ENCODE measurements around the gene TAOK1. TPM values are rescaled to one million over a fixed set of nuclear protein-coding genes. Genes with fewer than 3 reads are reported as not detected.
A peak's percentile ranks its signal among the peaks of the same experiment; 100 is the strongest.

The TAOK1 gene
- total RNA-seq, 1 experiment from 2014 or later: 56.3 TPM

DNA sequence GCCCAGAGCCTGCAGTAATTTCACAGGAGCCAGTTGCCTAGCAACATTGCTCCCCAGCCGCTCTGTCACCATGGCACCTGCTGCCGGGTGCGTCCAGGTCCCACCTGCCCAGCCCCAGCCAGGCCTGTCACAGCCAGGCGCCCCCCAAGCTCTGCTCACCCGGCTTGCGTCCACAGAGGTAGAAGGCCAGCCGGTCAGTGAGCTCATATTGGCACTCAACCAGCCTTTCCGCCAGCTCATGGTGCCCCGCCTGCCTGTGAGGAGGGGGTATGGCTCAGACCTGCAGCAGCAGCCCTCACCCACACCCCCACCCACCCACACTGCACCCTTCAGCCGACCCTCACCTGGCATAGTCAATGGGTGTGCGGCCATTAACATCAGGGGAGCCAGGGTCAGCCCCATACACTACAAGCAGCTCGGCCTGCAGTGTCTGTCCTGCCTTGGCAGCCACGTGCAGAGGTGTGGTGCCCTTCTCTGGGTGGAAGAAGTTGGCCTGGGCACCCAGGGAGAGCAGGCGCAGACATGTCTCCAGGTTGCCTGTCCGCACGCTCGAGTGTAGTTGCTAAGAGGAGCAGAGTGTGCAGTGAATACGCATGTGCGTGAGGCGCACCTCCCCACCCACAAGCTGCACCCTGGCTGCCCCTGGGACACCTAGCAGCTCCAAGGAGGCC is 191.6 kb downstream of the TAOK1 start:
- no peaks in the 10 kb centered on the region for H3K9me3 ChIP-seq (ENCODE audit: control insufficient read depth in 1 of 2, insufficient read depth in 1 of 2, low read depth in 1 of 2, low read length in 2 of 2)
- H3K36me3 ChIP-seq (ENCODE audit: control insufficient read depth in 1 of 2, insufficient read depth in 2 of 2, low read length in 2 of 2): peaks cover 6 to 10% of the 10 kb centered on the region in 2 experiments; a peak in 2 of 4 replicates
- ATAC-seq (no peak), DNase-seq (ENCODE audit: low read depth, low spot score) (no peak)
- no peak overlapping the region for H3K9ac ChIP-seq (ENCODE audit: low read length)
- H3K27me3 ChIP-seq (ENCODE audit: insufficient read depth, low read length): no peaks in the 10 kb centered on the region
- no peak overlapping the region for H3K4me3 ChIP-seq (replicated peaks in 1 of 2; ENCODE audit: low read depth in 1 of 2, low read length in 2 of 2)
- H3K4me1 ChIP-seq (ENCODE audit: control insufficient read depth in 1 of 2, insufficient read depth in 2 of 2, low read length in 2 of 2): peaks cover 5 to 36% of the 10 kb centered on the region in 2 experiments; a peak in 3 of 4 replicates
- no peak overlapping the region for H2AFZ ChIP-seq (ENCODE audit: low read depth, low read length, poor library complexity, severe bottlenecking)
- no peaks in the 10 kb centered on the region for H4K20me1 ChIP-seq (ENCODE audit: insufficient read depth)
- no TSS peak for BruUV-seq (replicated peaks)
- POLR2A ChIA-PET: interaction anchor here (2.0 kb wide), 1 partner anchor 11 kb away, joined by 6 read pairs; the partner anchor contains the start of gene ANKRD13B
- RAD21 ChIA-PET (ENCODE audit: low non-redundant PET in 1 of 2, low total read pairs in 2 of 2, uncharacterized antibody in 2 of 2, unreplicated experiment in 2 of 2): interaction anchor here (0.6 to 1.0 kb wide), 3 partner anchors 10 to 460 kb away, joined by 3 to 4 read pairs (median 3); no protein-coding TSS in a partner anchor
- CTCF ChIA-PET: interaction anchor here (2.0 to 6.0 kb wide), 4 partner anchors 10 to 511 kb away, joined by 7 to 38 read pairs (median 12); partner anchors contain the start of gene ANKRD13B
- peaks cover 39% of the 10 kb centered on the region for H3K79me2 ChIP-seq (ENCODE audit: insufficient read depth, low read length)
- H3K27ac ChIP-seq (ENCODE audit: low read depth, low read length): 0 out of 2 replicates have a peak overlapping the region, but pooled peaks have one; percentile 37
- TF ChIP-seq SIN3A (IDR thresholded peaks at IDR 0.05; ENCODE audit: low read depth) (no peak), YY1 (IDR thresholded peaks at IDR 0.05; ENCODE audit: extremely low read depth, insufficient replicate concordance, low read depth, low read length) (no peak), EZH2phosphoT487 (IDR thresholded peaks at IDR 0.05; ENCODE audit: borderline replicate concordance) (no peak), TCF7L2 (IDR thresholded peaks at IDR 0.05; ENCODE audit: borderline replicate concordance, extremely low read depth, insufficient read depth, insufficient read length) (no peak), EGR1 (IDR thresholded peaks at IDR 0.05; ENCODE audit: low read depth) (no peak), CBX3 (IDR thresholded peaks at IDR 0.05; ENCODE audit: low read depth) (no peak), FOSL1 (IDR thresholded peaks at IDR 0.05; ENCODE audit: low read depth) (no peak), ZBTB33 (IDR thresholded peaks at IDR 0.05; ENCODE audit: extremely low read depth, insufficient replicate concordance, low read length) (no peak), ELF1 (IDR thresholded peaks at IDR 0.05; ENCODE audit: borderline replicate concordance, low read depth) (no peak), REST (IDR thresholded peaks at IDR 0.05; ENCODE audit: low read depth) (no peak), ZNF274 (IDR thresholded peaks at IDR 0.05; ENCODE audit: low read depth, low read length) (no peak), SP1 (IDR thresholded peaks at IDR 0.05; ENCODE audit: low read depth) (no peak), CEBPB (IDR thresholded peaks at IDR 0.05; ENCODE audit: low read depth) (no peak), MAX (IDR thresholded peaks at IDR 0.05) (no peak), POLR2AphosphoS5 (IDR thresholded peaks at IDR 0.05; ENCODE audit: low read depth, low read length) (no peak), JUND (IDR thresholded peaks at IDR 0.05) (no peak)
- TF ChIP-seq, protein P1, sequence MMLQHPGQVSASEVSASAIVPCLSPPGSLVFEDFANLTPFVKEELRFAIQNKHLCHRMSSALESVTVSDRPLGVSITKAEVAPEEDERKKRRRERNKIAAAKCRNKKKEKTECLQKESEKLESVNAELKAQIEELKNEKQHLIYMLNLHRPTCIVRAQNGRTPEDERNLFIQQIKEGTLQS (IDR thresholded peaks at IDR 0.05): no peak
- intact Hi-C loops (cut with micrococcal nuclease): no loop called here
- H3K9me2 ChIP-seq (ENCODE audit: insufficient read depth): no peaks in the 10 kb centered on the region
- H3K4me2 ChIP-seq (ENCODE audit: low read length): no peak overlapping the region

All from HCT116 (cell line).